ENCODE results near the gene IFT20.

DNA sequence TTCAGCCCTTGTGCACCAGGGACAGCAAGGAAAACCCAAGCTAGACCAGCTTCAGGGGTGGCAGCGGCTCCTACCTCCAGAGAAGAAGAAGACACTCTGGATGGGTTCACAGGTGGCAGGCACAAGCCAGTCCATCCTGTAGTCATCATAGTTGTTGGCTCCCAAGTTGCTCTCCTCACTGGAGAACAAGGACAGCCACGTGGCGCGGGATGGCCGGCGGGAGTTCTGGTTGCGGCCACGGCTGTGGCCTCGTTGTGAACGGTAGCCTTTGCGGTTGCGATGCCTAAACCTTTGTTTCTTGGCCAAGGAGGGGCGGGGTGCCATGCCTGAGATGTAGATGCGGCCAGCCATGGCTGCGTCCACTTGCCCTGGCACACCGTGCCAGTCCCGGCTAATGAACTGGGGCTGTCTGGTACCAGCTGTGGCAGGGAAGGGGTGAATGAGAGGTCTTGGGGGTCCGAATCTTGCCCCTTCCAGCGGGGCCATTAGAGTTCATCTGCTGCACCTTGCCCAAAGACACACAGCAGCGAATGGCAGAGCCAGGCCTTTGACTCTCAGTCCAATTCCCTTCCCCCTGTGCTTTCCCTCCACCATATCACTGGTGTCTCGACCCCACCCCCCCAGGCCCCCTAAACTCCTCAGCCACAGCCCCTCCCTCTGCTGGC is 32.5 kb upstream of the IFT20 start:
- no peak for TF ChIP-seq EP300 (IDR thresholded peaks at IDR 0.05)
- no peak for TF ChIP-seq CTCF (IDR thresholded peaks at IDR 0.05)
- no peak for TF ChIP-seq POLR2AphosphoS5 (IDR thresholded peaks at IDR 0.05)
- no peak for TF ChIP-seq POLR2A (IDR thresholded peaks at IDR 0.05)

All from stomach (tissue), 4 donors.